K562 (cell line): Measurements from ENCODE around the gene MALRD1. TPM values are rescaled to one million over a fixed set of nuclear protein-coding genes. Genes with fewer than 3 reads are reported as not detected.

Experiments
- ATAC-seq: fragments of 200-7000 bp; cut with Tn5 transposase; 3 replicates; pipeline ENCODE4 v1.9.1; 2020; ENCODE audit warnings: moderate library complexity
- BruUV-seq: library from RNA; stranded (reverse); fragments of 400-500 nt; replicated peaks from 2 replicates; lab custom pipeline; 2021; lab: Mats Ljungman, UMichigan
- CTCF ChIA-PET: fragments of 300-600 bp; formaldehyde crosslinking; extraction: SDS; loops from one replicate; lab custom pipeline; 2021; ENCODE audit warnings: low intra/inter-chr PET ratio; lab: Yijun Ruan, JAX
- POLR2A ChIA-PET: fragments of 300-600, 350-650 bp; sonication (Branson Sonifier 250); formaldehyde crosslinking; extraction: SDS; loops from one replicate; lab custom pipeline; 2021; ENCODE audit warnings: antibody characterized with exemption, inconsistent platforms; lab: Yijun Ruan, JAX
- DNase-seq, 4 experiments: peaks; one replicate each; pipeline versions ENCODE4 v3.0.0 to v3.0.0-alpha.2; 2011 to 2018; ENCODE audit warnings: low spot score in 3 of 4, mixed read lengths in 3 of 4; ENCODE audit errors: extremely low read depth in 1 of 4
- FAIRE-seq: peaks from 2 replicates; lab custom pipeline; 2011; peaks lifted over from hg19 to GRCh38; lab: Jason Lieb, UNC
- H2AFZ ChIP-seq: 2 replicates; pipeline ENCODE4 v1.6.0; 2011; ENCODE audit warnings: low read depth, low read length, control low read depth, inconsistent platforms
- H3K27ac ChIP-seq: fragments of 200-600 bp; 3 replicates; pipeline ENCODE4 v1.8.0; 2011; ENCODE audit warnings: low read depth, mild to moderate bottlenecking, control low read depth, inconsistent platforms, low read length, moderate library complexity, mixed read lengths; ENCODE audit errors: extremely low read depth
- H3K27me3 ChIP-seq, 2 experiments: fragments of 300-600 bp in 1 of 2; 2 replicates in 1 of 2; 3 replicates in 1 of 2; pipeline versions ENCODE4 v1.6.0 to v1.8.0; 2011; ENCODE audit warnings: inconsistent platforms in 2 of 2, low read length in 2 of 2, mild to moderate bottlenecking in 1 of 2, mixed read lengths in 1 of 2, moderate library complexity in 1 of 2; ENCODE audit not compliant: control insufficient read depth in 2 of 2, insufficient read depth in 2 of 2
- H3K36me3 ChIP-seq: fragments of 300-600 bp; 3 replicates; pipeline ENCODE4 v1.8.0; 2011; ENCODE audit warnings: mild to moderate bottlenecking, low read length, inconsistent platforms; ENCODE audit not compliant: control insufficient read depth, insufficient read depth
- H3K4me1 ChIP-seq, 2 experiments: fragments of 200-600 bp in 1 of 2; replicated peaks in 1 of 2; 2 replicates in 1 of 2; 3 replicates in 1 of 2; pipeline versions ENCODE4 v1.5.1 to v1.8.0; 2011; ENCODE audit warnings: inconsistent platforms in 2 of 2, low read length in 2 of 2, mild to moderate bottlenecking in 1 of 2, mixed read lengths in 1 of 2, moderate library complexity in 1 of 2; ENCODE audit not compliant: control insufficient read depth in 2 of 2, insufficient read depth in 2 of 2
- H3K4me2 ChIP-seq: 2 replicates; pipeline ENCODE4 v1.6.1; 2011; ENCODE audit warnings: low read length, control low read depth, inconsistent platforms, mixed read lengths; ENCODE audit not compliant: insufficient read depth
- H3K4me3 ChIP-seq: fragments of 200-600 bp; sonication (generic), shearing (Covaris generic); 2 replicates; pipeline ENCODE4 v1.5.1; 2016; ENCODE audit warnings: control low read depth, inconsistent platforms
- H3K79me2 ChIP-seq: fragments of 200-600 bp; 3 replicates; pipeline ENCODE4 v1.8.0; 2011; ENCODE audit warnings: low read length, inconsistent platforms; ENCODE audit not compliant: control insufficient read depth, insufficient read depth
- H3K9ac ChIP-seq, 2 experiments: 2 replicates each; pipeline versions ENCODE4 v1.6.0 to v1.6.1; 2011; ENCODE audit warnings: low read depth in 2 of 2, low read length in 2 of 2, control low read depth in 1 of 2, inconsistent platforms in 1 of 2, mild to moderate bottlenecking in 1 of 2, mixed read lengths in 1 of 2; ENCODE audit not compliant: insufficient read depth in 1 of 2
- H3K9me1 ChIP-seq: one replicate; pipeline ENCODE4 v1.6.0; 2011; ENCODE audit warnings: inconsistent platforms, mild to moderate bottlenecking, low read length, moderate library complexity; ENCODE audit not compliant: control insufficient read depth, insufficient read depth
- H3K9me3 ChIP-seq: replicated peaks from 2 replicates; pipeline ENCODE4 v1.5.1; 2011; ENCODE audit warnings: low read depth, low read length, inconsistent platforms; ENCODE audit not compliant: control insufficient read depth, insufficient read depth
- H4K20me1 ChIP-seq: replicated peaks from 2 replicates; pipeline ENCODE4 v1.6.1; 2011; ENCODE audit warnings: low read length, inconsistent platforms, mixed read lengths; ENCODE audit not compliant: control insufficient read depth, insufficient read depth
- CEBPB ChIP-seq: fragments of 450-650 bp; IDR thresholded peaks from 2 replicates; pipeline ENCODE4 v1.6.1; 2016; ENCODE audit warnings: missing genetic modification characterization, missing compliant biosample characterization
- ERF ChIP-seq: fragments of 450-650 bp; formaldehyde crosslinking; IDR thresholded peaks from 2 replicates; pipeline ENCODE4 v1.4.0; 2020; ENCODE audit warnings: mild to moderate bottlenecking, mixed read lengths
- GABPB2 ChIP-seq: fragments of 250-450 bp; sonication (Bioruptor Pico); conservative IDR thresholded peaks from 2 replicates; pipeline ENCODE4 v1.5.1; 2021; ENCODE audit warnings: mild to moderate bottlenecking
- KLF1 ChIP-seq: fragments of 450-650 bp; IDR thresholded peaks from 2 replicates; pipeline ENCODE4 v1.6.1; 2016; ENCODE audit warnings: missing genetic modification characterization, missing compliant biosample characterization
- PURB ChIP-seq: sonication (generic); formaldehyde crosslinking; IDR thresholded peaks from 2 replicates; pipeline ENCODE4 v1.9.0; 2021; ENCODE audit warnings: low read depth, mild to moderate bottlenecking, missing genetic modification reagents
- RBM25 ChIP-seq: fragments of 200-400 bp; formaldehyde crosslinking; IDR thresholded peaks from 2 replicates; pipeline ENCODE4 v1.6.1; 2018; ENCODE audit warnings: low read length, low read depth, moderate library complexity; ENCODE audit not compliant: severe bottlenecking
- RBM39 ChIP-seq: fragments of 200-400 bp; formaldehyde crosslinking; optimal IDR thresholded peaks from 2 replicates; pipeline ENCODE3; 2018; ENCODE audit warnings: low read depth, low read length
- RFX5 ChIP-seq: IDR thresholded peaks from 2 replicates; pipeline ENCODE4 v1.6.1; 2011; ENCODE audit warnings: low read depth, mild to moderate bottlenecking, improper control_type of control experiment, low read length
- SRSF3 ChIP-seq: fragments of 200-400 bp; formaldehyde crosslinking; IDR thresholded peaks from 2 replicates; pipeline ENCODE4 v1.6.1; 2016; ENCODE audit warnings: mild to moderate bottlenecking, low read length, moderate library complexity; ENCODE audit not compliant: insufficient read depth
- TEAD2 ChIP-seq: fragments of 450-650 bp; IDR thresholded peaks from 2 replicates; pipeline ENCODE4 v1.6.1; 2016; ENCODE audit warnings: missing genetic modification characterization, control low read depth, missing compliant biosample characterization
- ZNF354B ChIP-seq: fragments of 250-450 bp; sonication (Bioruptor Pico); IDR thresholded peaks from 2 replicates; pipeline ENCODE4 v1.4.0; 2020
- ZNF764 ChIP-seq: fragments of 250-450 bp; sonication (Bioruptor Pico); IDR thresholded peaks from 2 replicates; pipeline ENCODE4 v1.4.0; 2020; ENCODE audit warnings: low read depth, mild to moderate bottlenecking, moderate library complexity
- whole genome bisulfite sequencing: fragments of 100-300 bp; shearing (Covaris generic); methylation state at CpG from one replicate; pipeline ENCODE4 v1.1.6; 2016; ENCODE audit warnings: low coverage, mixed read lengths; ENCODE audit not compliant: insufficient coverage; ENCODE audit errors: missing lambda C conversion rate; 5-methylcytosine and 5-hydroxymethylcytosine counted together
- in situ Hi-C: fragments of 300-500 bp; cut with MboI; formaldehyde crosslinking; loops from 4 replicates; pipeline ENCODE4 v1.15.0; 2018; ENCODE audit warnings: inconsistent platforms, mixed read lengths
- intact Hi-C: fragments of 100-400 bp; cut with micrococcal nuclease; formaldehyde crosslinking; loops from 2 replicates; pipeline ENCODE4 v1.14.2; 2022
- polyA plus RNA-seq, 8 experiments: library from polyadenylated mRNA; depleted of rRNA in 4 of 8; stranded (reverse) in 5 of 8; unstranded in 3 of 8; fragments of >200 nt; fragmentation: Nextera tagmentation in 2 of 8; fragmentation: Illumina TruSeq in 1 of 8; extraction: Ambion mirVana in 2 of 8; extraction: Trizol in 1 of 8; gene quantifications; 2 replicates each; pipeline versions ENCODE4 v1.2.1 to v1.2.3, GENCODE V29; 2011 to 2014; ENCODE audit warnings: inconsistent platforms in 1 of 8, missing spikeins in 1 of 8
- total RNA-seq, 7 experiments: library from RNA; depleted of rRNA in 6 of 7; stranded (reverse); fragments of >200 nt in 6 of 7; fragmentation: Illumina TruSeq in 2 of 7; extraction: Trizol in 2 of 7; gene quantifications; 2 replicates each; pipeline versions ENCODE4 v1.2.1 to v1.2.3, GENCODE V29; 2011 to 2021; ENCODE audit warnings: low replicate concordance in 1 of 7
- TF ChIP-seq, protein P1 (sequence below): fragments of 250-450 bp; sonication (Bioruptor Pico); IDR thresholded peaks from 2 replicates; pipeline ENCODE4 v1.8.0; 2021; ENCODE audit warnings: mild to moderate bottlenecking, moderate library complexity
- TF ChIP-seq, protein P2 (sequence below): fragments of 450-650 bp; IDR thresholded peaks from 2 replicates; pipeline ENCODE4 v1.6.1; 2016; ENCODE audit warnings: mild to moderate bottlenecking

Gene MALRD1
- total and polyA plus RNA-seq, 9 of the 15 experiments (the other 6 are each of a cell fraction or from before 2014, with no cell fraction given): not detected

DNA sequence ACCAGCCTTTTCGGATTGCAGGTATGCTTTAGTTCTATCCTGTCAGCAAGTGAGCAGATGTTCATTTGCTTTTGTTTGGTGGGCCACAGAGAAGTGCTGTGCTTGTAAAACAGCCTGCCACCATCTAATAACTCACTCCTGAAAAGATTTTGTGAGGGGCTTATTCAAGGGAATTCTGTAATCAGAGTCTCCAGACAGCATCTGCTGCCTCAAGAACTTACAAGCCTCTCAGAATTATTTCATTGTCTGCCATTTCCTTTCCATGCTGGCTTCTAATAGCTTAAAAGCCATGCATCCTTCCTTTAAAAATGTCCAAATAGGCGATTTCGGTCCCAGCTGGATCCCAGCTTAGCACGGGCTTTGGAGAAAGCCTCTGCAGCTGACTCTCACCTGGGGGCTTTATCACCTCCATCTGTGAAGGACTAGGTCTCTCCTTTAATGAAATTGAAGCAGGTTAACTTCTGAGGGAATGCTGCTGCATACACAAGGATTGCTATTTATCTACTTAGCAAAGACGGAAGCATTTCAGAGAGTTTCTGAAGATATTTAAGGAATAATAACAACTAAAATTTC is 48.0 kb downstream of the MALRD1 start:
- FAIRE-seq: no peak
- CTCF ChIA-PET: no interaction called here
- in situ Hi-C loops: no loop called here
- no peak overlapping the region for H2AFZ ChIP-seq
- no peak for DNase-seq
- H3K27ac ChIP-seq: no peak overlapping the region
- intact Hi-C loops: no loop called here
- BruUV-seq: no TSS peak
- TF ChIP-seq ZNF764 (CRISPR knock-in tag): no peak
- TF ChIP-seq CEBPB: no peak
- no peaks in the 10 kb centered on the region for H3K9me1 ChIP-seq
- POLR2A ChIA-PET: no interaction called here
- H4K20me1 ChIP-seq: no peaks in the 10 kb centered on the region
- no peaks in the 10 kb centered on the region for H3K79me2 ChIP-seq
- H3K36me3 ChIP-seq: no peaks in the 10 kb centered on the region
- ATAC-seq: no peak
- H3K4me3 ChIP-seq: no peak overlapping the region
- WGBS: 0% methylated on average over 5 of the region's 5 CpGs
- H3K9ac ChIP-seq: no peak overlapping the region
- H3K27me3 ChIP-seq: no peaks in the 10 kb centered on the region
- H3K9me3 ChIP-seq: no peaks in the 10 kb centered on the region
- H3K4me1 ChIP-seq: no peaks in the 10 kb centered on the region
- no peak overlapping the region for H3K4me2 ChIP-seq

DNA sequence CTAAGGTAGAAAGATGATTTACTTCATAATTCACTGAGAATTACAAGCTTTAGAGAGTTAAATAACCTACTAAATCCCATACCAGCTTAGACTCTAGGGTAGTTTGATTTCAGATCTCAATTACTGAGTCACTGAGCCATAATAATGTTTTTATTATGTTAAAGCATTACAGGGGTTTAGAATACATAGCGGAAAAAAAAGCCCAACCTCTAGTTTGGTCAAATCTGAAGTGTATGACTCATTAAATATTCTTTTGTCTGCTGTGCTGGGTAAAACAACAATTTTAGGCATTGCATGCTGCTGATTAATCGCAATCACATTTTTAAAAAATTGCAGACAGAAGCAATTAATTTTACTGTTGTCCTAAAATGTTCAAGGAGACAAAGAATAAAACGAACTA is 48.5 kb downstream of the MALRD1 start:
- H3K4me3 ChIP-seq: no peak overlapping the region
- H4K20me1 ChIP-seq: no peaks in the 10 kb centered on the region
- H3K4me2 ChIP-seq: no peak overlapping the region
- ATAC-seq: no peak
- no peaks in the 10 kb centered on the region for H3K9me1 ChIP-seq
- no peak overlapping the region for H3K27ac ChIP-seq
- BruUV-seq: no TSS peak
- no peak overlapping the region for H3K9ac ChIP-seq
- intact Hi-C loops: no loop called here
- H3K79me2 ChIP-seq: no peaks in the 10 kb centered on the region
- FAIRE-seq: no peak
- no peaks in the 10 kb centered on the region for H3K4me1 ChIP-seq
- in situ Hi-C loops: no loop called here
- ChIA-PET POLR2A (no interaction called here), CTCF (no interaction called here)
- no peak for DNase-seq
- WGBS: 2% methylated on average over 3 of the region's 3 CpGs
- no peaks in the 10 kb centered on the region for H3K36me3 ChIP-seq
- H3K27me3 ChIP-seq: no peaks in the 10 kb centered on the region
- no peak overlapping the region for H2AFZ ChIP-seq
- no peaks in the 10 kb centered on the region for H3K9me3 ChIP-seq
- TF ChIP-seq, protein P1, sequence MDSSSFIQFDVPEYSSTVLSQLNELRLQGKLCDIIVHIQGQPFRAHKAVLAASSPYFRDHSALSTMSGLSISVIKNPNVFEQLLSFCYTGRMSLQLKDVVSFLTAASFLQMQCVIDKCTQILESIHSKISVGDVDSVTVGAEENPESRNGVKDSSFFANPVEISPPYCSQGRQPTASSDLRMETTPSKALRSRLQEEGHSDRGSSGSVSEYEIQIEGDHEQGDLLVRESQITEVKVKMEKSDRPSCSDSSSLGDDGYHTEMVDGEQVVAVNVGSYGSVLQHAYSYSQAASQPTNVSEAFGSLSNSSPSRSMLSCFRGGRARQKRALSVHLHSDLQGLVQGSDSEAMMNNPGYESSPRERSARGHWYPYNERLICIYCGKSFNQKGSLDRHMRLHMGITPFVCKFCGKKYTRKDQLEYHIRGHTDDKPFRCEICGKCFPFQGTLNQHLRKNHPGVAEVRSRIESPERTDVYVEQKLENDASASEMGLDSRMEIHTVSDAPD (CRISPR knock-in tag): no peak
- no peak for TF ChIP-seq KLF1 (tag)
- no peak for TF ChIP-seq RBM39
- TF ChIP-seq RFX5: no peak
- TF ChIP-seq RBM25: no peak
- no peak for TF ChIP-seq ERF
- no peak for TF ChIP-seq GABPB2 (CRISPR knock-in tag)
- no peak for TF ChIP-seq SRSF3
- no peak for TF ChIP-seq ZNF354B (CRISPR knock-in tag)
- no peak for TF ChIP-seq TEAD2 (tag)
- TF ChIP-seq PURB (CRISPR knock-in tag): no peak
- TF ChIP-seq, protein P2, sequence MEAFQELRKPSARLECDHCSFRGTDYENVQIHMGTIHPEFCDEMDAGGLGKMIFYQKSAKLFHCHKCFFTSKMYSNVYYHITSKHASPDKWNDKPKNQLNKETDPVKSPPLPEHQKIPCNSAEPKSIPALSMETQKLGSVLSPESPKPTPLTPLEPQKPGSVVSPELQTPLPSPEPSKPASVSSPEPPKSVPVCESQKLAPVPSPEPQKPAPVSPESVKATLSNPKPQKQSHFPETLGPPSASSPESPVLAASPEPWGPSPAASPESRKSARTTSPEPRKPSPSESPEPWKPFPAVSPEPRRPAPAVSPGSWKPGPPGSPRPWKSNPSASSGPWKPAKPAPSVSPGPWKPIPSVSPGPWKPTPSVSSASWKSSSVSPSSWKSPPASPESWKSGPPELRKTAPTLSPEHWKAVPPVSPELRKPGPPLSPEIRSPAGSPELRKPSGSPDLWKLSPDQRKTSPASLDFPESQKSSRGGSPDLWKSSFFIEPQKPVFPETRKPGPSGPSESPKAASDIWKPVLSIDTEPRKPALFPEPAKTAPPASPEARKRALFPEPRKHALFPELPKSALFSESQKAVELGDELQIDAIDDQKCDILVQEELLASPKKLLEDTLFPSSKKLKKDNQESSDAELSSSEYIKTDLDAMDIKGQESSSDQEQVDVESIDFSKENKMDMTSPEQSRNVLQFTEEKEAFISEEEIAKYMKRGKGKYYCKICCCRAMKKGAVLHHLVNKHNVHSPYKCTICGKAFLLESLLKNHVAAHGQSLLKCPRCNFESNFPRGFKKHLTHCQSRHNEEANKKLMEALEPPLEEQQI: no peak
